GM19438 (cell line): Measurements from ENCODE around the gene ZNF467.

ENCODE experiments used
- ATAC-seq: cut with Tn5 transposase; IDR thresholded peaks from one replicate; pipeline ENCODE4 v1.9.1; 2021; ENCODE audit warnings: low read depth; ENCODE audit not compliant: unreplicated experiment

ZNF467 gene

DNA sequence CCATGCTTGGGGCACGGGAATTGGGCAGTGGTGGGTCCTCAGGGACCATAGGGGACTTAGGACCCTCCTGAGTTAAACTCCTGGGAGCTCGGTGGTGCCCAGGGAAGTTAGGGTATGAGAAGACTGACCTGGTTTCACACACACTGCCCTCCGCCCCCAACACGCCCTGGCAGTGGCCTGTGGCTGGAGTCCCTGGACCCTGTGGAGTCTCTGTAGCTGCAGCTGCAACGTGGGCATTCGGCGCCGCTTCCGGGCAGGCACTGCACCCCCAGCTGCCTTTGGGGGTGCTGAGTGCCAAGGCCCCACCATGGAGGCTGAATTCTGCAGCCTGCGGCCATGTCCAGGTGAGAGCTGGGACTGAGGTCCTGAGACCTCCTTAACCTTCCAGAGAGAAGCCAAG is 34.9 kb upstream of the ZNF467 start:
- no peak for ATAC-seq

- no peak for ATAC-seq
Measured at GRCh38 chr7:149806726-149807125, 33.3 kb upstream of the ZNF467 start.

GRCh38 chr7:149804106-149804505 is 30.7 kb upstream of the ZNF467 start:
- no peak for ATAC-seq

DNA sequence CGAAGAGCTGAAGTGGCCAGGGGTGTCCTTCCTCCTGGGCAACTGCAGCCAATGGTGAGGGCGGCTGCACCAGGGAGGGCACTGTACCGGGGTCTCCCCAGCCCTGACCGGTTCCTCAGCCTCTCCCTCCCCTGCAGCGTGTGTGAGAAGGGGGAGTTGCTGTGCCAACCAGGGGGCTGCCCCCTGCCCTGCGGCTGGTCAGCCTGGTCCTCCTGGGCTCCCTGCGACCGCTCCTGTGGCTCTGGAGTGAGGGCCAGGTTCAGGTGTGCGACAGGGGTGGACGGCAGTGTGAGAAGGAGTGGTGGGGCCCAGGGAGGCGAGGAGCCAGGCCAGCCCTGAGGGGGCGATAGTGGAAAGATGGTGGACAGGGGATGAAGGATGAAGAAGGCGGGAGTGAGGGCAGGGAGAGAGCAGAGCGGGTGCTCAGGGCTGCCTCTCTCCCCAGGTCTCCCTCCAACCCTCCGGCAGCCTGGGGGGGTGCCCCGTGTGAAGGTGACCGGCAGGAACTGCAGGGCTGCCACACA is 30.2 kb upstream of the ZNF467 start:
- ATAC-seq: no peak

GRCh38 chr7:149802966-149803365 is 29.6 kb upstream of the ZNF467 start:
- ATAC-seq: no peak

DNA sequence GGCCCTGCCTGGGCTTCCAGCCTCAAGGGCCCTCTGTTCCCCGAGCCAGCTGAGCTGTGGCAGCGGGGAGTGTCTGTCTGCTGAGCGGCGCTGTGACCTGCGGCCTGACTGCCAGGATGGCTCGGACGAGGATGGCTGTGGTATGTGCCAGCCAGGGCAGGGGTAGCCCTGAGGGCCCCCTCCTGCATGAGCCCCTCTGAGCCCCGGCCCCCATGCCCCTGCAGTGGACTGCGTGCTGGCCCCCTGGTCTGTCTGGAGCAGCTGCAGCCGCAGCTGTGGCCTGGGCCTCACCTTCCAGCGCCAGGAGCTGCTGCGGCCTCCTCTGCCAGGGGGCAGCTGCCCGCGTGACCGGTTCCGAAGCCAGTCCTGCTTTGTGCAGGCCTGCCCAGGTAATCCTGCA is 28.4 kb upstream of the ZNF467 start:
- no peak for ATAC-seq

GRCh38 chr7:149801002-149801566 is 27.7 kb upstream of the ZNF467 start:
- ATAC-seq: no peak

DNA sequence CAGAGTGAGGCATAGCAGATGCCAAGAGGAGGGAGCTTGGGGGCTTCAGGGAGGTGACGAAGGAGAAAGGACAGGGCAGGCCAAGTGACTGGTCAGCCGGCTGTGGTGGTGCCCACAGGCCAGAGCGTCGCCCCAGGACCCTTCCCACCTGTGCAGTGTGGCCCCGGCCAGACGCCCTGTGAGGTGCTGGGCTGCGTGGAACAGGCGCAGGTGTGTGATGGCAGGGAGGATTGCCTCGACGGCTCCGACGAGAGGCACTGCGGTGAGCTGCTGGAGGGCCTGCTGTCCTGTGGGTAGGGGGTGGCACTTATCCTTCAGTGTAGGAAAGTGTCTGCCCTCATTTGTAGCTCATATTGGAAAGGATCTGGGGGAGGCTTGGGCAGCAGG is 26.8 kb upstream of the ZNF467 start:
- no peak for ATAC-seq

DNA sequence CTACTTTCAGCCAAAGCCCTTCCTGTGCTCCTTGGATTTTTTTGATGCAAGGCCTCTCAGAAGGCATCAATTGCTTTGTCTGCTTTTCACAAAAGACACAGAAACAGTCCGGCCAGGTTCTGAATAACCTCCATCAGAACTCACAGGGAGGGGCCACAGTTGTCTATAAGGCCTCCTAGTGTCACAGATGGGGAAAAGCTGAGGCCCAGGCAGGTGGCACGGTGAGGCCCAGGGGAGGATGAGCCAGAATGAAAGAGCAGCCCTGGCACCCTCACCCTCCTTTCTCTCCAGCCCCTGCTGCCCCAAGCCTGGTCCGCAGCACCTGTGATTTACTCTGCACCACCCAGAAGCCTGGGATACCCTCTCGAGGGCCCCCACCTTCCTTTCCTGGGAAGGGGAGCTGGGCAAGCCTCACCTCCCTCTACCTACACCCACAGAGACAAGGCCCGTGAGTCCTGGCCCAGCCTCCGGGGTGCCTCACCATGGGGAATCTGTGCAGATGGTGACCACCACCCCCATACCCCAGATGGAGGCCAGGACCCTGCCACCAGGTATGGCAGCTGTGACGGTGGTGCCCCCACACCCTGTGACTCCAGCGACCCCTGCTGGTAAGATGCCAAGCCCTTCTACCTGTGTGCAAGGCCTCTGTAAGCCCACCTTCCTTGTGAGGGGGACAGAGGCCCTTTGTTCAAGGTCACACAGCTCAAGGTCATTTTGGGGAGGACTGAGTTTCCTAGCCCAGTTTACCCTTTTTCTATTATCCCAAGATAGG is 26.2 kb upstream of the ZNF467 start:
- no peak for ATAC-seq

DNA sequence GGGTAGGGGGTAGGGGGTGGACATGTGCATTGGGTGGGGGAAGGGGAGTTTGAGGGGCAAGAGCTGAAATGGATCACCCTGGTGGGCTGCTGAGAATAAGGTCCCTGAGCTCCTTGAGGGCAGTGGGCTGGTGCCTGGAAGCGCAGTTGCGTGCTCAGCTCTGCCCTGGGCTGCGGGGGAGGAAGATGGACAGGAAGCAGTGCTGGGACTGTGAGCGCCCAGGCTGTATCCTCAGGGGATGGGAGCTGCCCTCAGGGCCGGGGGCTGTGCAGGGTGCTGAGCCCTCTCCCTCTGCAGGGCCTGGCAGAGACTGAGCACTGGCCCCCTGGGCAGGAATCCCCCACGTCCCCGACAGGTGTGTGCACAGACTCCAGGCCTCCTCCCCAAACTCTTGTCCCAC is 24.4 kb upstream of the ZNF467 start:
- ATAC-seq: no peak

DNA sequence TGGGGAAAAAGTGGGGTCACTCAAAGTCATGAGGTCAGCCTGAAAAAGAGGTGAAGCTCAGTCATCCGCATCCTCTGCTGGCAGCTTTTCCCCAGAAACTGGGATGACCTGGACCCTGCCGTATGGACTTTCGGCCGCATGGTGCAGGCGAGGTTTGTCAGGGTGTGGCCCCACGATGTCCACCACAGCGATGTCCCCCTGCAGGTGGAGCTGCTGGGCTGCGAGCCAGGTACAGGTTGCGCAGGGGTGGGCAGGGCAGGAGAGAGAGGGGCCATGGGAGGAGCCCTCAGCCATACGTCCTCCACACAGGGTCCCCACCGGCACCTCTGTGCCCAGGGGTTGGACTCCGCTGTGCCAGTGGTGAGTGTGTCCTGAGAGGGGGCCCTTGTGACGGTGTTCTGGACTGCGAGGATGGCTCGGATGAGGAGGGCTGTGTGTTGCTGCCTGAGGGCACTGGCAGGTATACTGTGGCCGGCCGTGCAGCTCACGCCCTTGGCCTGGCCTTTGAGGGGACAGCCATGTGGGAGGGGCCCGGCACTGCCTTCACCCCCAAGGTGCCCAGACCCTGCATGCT is 23.0 kb upstream of the ZNF467 start:
- ATAC-seq: no peak

DNA sequence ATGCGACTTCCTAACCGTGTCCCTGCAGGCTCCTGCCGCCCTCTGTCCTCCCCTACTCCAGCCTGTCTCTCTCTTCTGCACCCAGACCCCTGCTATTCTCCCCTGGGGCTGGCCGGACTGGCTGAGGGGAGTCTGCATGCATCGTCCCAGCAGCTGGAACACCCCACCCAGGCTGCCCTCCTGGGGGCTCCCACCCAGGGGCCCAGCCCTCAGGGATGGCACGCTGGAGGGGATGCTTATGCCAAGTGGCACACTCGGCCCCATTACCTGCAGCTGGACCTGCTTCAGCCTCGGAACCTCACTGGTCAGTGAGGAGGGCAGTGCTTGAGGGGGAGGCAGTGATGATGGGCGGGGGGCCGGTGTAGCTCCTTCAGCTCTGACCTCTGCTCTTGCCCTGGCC is 21.7 kb upstream of the ZNF467 start:
- no peak for ATAC-seq

GRCh38 chr7:149794661-149795060 is 21.3 kb upstream of the ZNF467 start:
- no peak for ATAC-seq

GRCh38 chr7:149793261-149793660 is 19.9 kb upstream of the ZNF467 start:
- no peak for ATAC-seq

- ATAC-seq: no peak
Measured at GRCh38 chr7:149792220-149792595, 18.8 kb upstream of the ZNF467 start.

DNA sequence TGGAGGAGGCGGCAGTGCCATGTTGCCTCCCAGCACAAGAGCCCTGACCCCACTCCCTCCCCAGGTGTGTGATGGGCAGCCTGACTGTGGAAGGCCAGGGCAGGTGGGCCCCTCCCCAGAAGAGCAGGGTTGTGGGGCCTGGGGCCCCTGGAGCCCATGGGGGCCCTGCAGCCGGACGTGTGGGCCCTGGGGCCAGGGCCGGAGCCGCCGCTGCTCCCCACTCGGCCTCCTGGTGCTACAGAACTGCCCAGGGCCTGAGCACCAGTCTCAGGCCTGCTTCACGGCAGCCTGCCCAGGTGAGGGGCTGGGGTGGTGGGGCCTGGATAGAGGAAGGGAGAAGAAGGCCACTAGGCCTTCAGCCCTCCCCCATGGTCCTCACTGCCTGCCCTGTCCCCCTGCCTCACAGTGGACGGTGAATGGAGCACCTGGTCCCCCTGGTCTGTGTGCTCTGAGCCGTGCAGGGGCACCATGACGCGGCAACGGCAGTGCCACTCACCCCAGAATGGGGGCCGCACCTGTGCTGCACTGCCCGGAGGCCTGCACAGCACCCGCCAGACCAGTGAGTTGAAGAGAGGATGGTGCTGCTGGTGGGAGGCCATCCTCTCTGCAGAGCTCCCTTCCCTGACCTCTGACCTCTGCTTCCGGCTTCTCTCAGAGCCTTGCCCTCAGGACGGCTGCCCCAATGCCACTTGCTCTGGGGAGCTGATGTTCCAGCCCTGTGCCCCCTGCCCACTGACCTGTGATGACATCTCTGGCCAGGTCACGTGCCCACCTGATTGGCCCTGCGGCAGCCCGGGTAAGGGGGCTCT is 18.2 kb upstream of the ZNF467 start:
- ATAC-seq: no peak

DNA sequence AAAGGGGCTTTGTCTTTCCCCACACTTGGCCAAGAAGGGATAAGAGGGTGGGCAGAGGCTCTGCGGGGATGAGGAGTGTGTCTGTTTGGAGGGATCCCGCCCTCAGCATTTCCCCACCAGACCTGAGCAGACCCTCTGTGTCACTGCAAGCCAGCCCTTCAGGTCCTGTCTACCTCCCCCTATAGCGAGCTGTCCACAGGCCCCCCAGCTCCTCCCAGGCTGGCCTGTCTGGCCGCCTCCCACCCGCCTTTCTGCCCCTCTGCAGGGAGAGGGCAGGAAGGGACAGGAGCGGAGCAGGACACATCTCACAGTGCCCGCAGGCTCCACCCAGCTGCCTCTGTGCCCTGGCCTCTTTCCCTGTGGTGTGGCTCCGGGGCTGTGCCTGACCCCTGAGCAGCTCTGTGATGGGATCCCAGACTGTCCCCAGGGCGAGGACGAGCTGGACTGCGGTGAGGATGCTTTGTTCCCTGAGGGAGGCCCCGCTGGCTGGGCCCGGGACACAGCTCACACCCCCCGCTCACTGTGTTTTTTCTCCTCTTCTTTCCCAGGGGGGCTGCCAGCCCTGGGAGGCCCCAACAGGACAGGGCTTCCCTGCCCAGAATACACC is 17.5 kb upstream of the ZNF467 start:
- no peak for ATAC-seq

DNA sequence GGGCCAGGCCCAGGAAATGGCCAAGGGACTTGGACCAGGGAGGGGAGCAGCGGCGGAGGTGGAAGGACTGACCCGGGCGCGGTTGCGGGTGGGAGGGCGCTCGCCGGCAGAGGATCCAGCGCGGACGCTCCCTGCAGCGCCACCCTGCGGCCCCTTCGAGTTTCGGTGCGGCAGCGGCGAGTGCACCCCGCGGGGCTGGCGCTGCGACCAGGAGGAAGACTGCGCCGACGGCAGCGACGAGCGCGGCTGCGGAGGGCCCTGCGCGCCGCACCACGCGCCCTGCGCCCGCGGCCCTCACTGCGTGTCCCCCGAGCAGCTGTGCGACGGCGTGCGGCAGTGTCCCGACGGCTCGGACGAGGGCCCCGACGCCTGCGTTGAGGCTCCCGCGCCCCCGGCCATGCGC is 16.8 kb upstream of the ZNF467 start:
- ATAC-seq: no peak

- ATAC-seq: no peak
Measured at GRCh38 chr7:149789101-149789500, 15.7 kb upstream of the ZNF467 start.

DNA sequence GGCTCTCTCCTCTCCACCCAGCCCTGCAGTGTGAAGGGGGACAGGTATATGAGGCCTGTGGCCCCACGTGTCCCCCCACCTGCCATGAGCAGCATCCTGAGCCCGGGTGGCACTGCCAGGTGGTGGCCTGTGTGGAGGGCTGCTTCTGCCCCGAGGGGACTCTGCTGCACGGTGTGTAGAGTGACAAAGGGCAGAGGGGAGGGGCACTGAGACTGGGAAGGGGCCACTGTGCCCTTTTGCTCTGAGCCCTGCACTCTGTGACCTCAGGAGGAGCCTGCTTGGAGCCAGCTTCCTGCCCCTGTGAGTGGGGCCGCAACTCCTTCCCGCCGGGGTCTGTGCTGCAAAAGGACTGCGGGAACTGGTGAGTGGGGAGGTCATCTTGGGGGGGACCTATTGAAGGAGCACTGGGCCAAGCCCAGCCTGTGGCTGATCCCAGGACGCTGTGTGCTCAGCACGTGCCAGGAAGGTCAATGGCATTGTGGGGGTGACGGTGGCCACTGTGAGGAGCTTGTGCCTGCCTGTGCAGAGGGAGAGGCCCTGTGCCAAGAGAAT is 15.0 kb upstream of the ZNF467 start:
- no peak for ATAC-seq
